NT2/D1 (cell line): ENCODE results near the gene SERINC1.

Experiments
- DNase-seq: peaks from one replicate; pipeline ENCODE4 v3.0.0-alpha.2; 2011; ENCODE audit warnings: low read depth, low spot score
- H3K27me3 ChIP-seq: 2 replicates; pipeline ENCODE4 v1.6.0; 2011; ENCODE audit warnings: mild to moderate bottlenecking; ENCODE audit not compliant: insufficient read length, insufficient read depth
- H3K36me3 ChIP-seq: 2 replicates; pipeline ENCODE4 v1.6.1; 2011; ENCODE audit warnings: mild to moderate bottlenecking, low read length, mixed read lengths; ENCODE audit not compliant: insufficient read depth, insufficient read length
- H3K4me1 ChIP-seq: 2 replicates; pipeline ENCODE4 v1.5.1; 2011; ENCODE audit not compliant: insufficient read depth, insufficient read length
- H3K4me3 ChIP-seq: 2 replicates; pipeline ENCODE4 v1.5.1; 2011; ENCODE audit warnings: low read depth; ENCODE audit not compliant: insufficient read length
- H3K9ac ChIP-seq: 2 replicates; pipeline ENCODE4 v1.6.0; 2011; ENCODE audit warnings: low read depth; ENCODE audit not compliant: insufficient read length
- H3K9me3 ChIP-seq: 2 replicates; pipeline ENCODE4 v1.5.1; 2011; ENCODE audit warnings: mild to moderate bottlenecking, low read length; ENCODE audit not compliant: insufficient read depth
- SUZ12 ChIP-seq: IDR thresholded peaks from 2 replicates; pipeline ENCODE4 v1.6.1; 2011; ENCODE audit not compliant: insufficient read length, insufficient read depth; ENCODE audit errors: extremely low read depth
- YY1 ChIP-seq: IDR thresholded peaks from 2 replicates; pipeline ENCODE4 v1.6.1; 2011; ENCODE audit not compliant: insufficient read length, insufficient read depth
- ZNF274 ChIP-seq: IDR thresholded peaks from 2 replicates; pipeline ENCODE4 v1.6.1; 2011; ENCODE audit warnings: mild to moderate bottlenecking, low read depth, low read length

The SERINC1 gene

GRCh38 chr6:122422003-122422402, 49.6 kb downstream of the SERINC1 start:
- H3K9me3 ChIP-seq = no peaks in the 10 kb centered on the region
- H3K27me3 ChIP-seq = no peaks in the 10 kb centered on the region
- no peak overlapping the region for H3K4me3 ChIP-seq
- TF ChIP-seq SUZ12 (no peak), ZNF274 (no peak), YY1 (no peak)
- H3K36me3 ChIP-seq = peaks cover 70% of the 10 kb centered on the region
- DNase-seq = no peak
- H3K4me1 ChIP-seq = no peaks in the 10 kb centered on the region
- no peak overlapping the region for H3K9ac ChIP-seq

GRCh38 chr6:122416825-122417224, 54.8 kb downstream of the SERINC1 start:
- TF ChIP-seq SUZ12 = no peak
- no peak for TF ChIP-seq YY1
- no peak for TF ChIP-seq ZNF274
- no peaks in the 10 kb centered on the region for H3K27me3 ChIP-seq
- no peak overlapping the region for H3K9ac ChIP-seq
- no peak overlapping the region for H3K4me3 ChIP-seq
- peaks cover 69% of the 10 kb centered on the region for H3K36me3 ChIP-seq
- no peaks in the 10 kb centered on the region for H3K4me1 ChIP-seq
- no peak for DNase-seq
- H3K9me3 ChIP-seq = no peaks in the 10 kb centered on the region

GRCh38 chr6:122412001-122412400, 59.6 kb downstream of the SERINC1 start:
- no peak for TF ChIP-seq ZNF274
- H3K9ac ChIP-seq = no peak overlapping the region
- peaks cover 34% of the 10 kb centered on the region for H3K36me3 ChIP-seq
- no peaks in the 10 kb centered on the region for H3K9me3 ChIP-seq
- no peaks in the 10 kb centered on the region for H3K4me1 ChIP-seq
- H3K27me3 ChIP-seq = no peaks in the 10 kb centered on the region
- no peak for DNase-seq
- no peak overlapping the region for H3K4me3 ChIP-seq

GRCh38 chr6:122408702-122409458, 62.7 kb downstream of the SERINC1 start:
- DNase-seq = no peak
- Histone ChIP-seq H3K9me3 (no peaks in the 10 kb centered on the region), H3K4me3 (no peak overlapping the region), H3K9ac (no peak overlapping the region), H3K27me3 (no peaks in the 10 kb centered on the region), H3K36me3 (peaks cover 15% of the 10 kb centered on the region), H3K4me1 (no peaks in the 10 kb centered on the region)
- no peak for TF ChIP-seq SUZ12
- no peak for TF ChIP-seq ZNF274
- no peak for TF ChIP-seq YY1

GRCh38 chr6:122408240-122408639, 63.4 kb downstream of the SERINC1 start:
- Histone ChIP-seq H3K36me3 (peaks cover 10% of the 10 kb centered on the region), H3K9me3 (no peaks in the 10 kb centered on the region), H3K27me3 (no peaks in the 10 kb centered on the region), H3K4me3 (no peak overlapping the region), H3K9ac (no peak overlapping the region), H3K4me1 (no peaks in the 10 kb centered on the region)
- TF ChIP-seq YY1 (no peak), SUZ12 (no peak), ZNF274 (no peak)
- DNase-seq = no peak

- Histone ChIP-seq H3K27me3 (no peaks in the 10 kb centered on the region), H3K4me1 (no peaks in the 10 kb centered on the region), H3K9me3 (no peaks in the 10 kb centered on the region), H3K4me3 (no peak overlapping the region), H3K36me3 (peaks cover 7% of the 10 kb centered on the region), H3K9ac (no peak overlapping the region)
- no peak for TF ChIP-seq YY1
- no peak for TF ChIP-seq ZNF274
- TF ChIP-seq SUZ12 = no peak
- no peak for DNase-seq
These were observed 63.9 kb downstream of the SERINC1 start for GRCh38 chr6:122407712-122408111.

GRCh38 chr6:122406187-122406586, 65.4 kb downstream of the SERINC1 start:
- H3K36me3 ChIP-seq = no peaks in the 10 kb centered on the region
- no peak overlapping the region for H3K4me3 ChIP-seq
- DNase-seq = no peak
- no peaks in the 10 kb centered on the region for H3K4me1 ChIP-seq
- no peak overlapping the region for H3K9ac ChIP-seq
- H3K9me3 ChIP-seq = no peaks in the 10 kb centered on the region
- H3K27me3 ChIP-seq = no peaks in the 10 kb centered on the region
- TF ChIP-seq YY1 (no peak), ZNF274 (no peak), SUZ12 (no peak)

GRCh38 chr6:122405417-122405816, 66.2 kb downstream of the SERINC1 start:
- H3K9me3 ChIP-seq = no peaks in the 10 kb centered on the region
- H3K4me1 ChIP-seq = no peaks in the 10 kb centered on the region

More at GRCh38 chr6:122405417-122405816, 66.2 kb downstream of the SERINC1 start:
- TF ChIP-seq ZNF274 (no peak), YY1 (no peak), SUZ12 (no peak)
- DNase-seq = no peak
- H3K36me3 ChIP-seq = no peaks in the 10 kb centered on the region
- no peak overlapping the region for H3K4me3 ChIP-seq
- H3K27me3 ChIP-seq = no peaks in the 10 kb centered on the region
- no peak overlapping the region for H3K9ac ChIP-seq
